DMS53 treated with DMSO at 0.1 percent for 48 hours (cell line): ENCODE results near the gene RTN4.
A peak's percentile ranks its signal among the peaks of the same experiment; 100 is the strongest.
"Not testable (repeated sequence)": the region's sequence is repeated elsewhere in the genome, so short reads cannot be mapped to it uniquely, and the experiment has no call there.

ENCODE experiments used
- DNase-seq: peaks from one replicate; lab custom pipeline; 2025; ENCODE audit not compliant: unreplicated experiment; lab: John Stamatoyannopoulos, UW

Gene RTN4

DNA sequence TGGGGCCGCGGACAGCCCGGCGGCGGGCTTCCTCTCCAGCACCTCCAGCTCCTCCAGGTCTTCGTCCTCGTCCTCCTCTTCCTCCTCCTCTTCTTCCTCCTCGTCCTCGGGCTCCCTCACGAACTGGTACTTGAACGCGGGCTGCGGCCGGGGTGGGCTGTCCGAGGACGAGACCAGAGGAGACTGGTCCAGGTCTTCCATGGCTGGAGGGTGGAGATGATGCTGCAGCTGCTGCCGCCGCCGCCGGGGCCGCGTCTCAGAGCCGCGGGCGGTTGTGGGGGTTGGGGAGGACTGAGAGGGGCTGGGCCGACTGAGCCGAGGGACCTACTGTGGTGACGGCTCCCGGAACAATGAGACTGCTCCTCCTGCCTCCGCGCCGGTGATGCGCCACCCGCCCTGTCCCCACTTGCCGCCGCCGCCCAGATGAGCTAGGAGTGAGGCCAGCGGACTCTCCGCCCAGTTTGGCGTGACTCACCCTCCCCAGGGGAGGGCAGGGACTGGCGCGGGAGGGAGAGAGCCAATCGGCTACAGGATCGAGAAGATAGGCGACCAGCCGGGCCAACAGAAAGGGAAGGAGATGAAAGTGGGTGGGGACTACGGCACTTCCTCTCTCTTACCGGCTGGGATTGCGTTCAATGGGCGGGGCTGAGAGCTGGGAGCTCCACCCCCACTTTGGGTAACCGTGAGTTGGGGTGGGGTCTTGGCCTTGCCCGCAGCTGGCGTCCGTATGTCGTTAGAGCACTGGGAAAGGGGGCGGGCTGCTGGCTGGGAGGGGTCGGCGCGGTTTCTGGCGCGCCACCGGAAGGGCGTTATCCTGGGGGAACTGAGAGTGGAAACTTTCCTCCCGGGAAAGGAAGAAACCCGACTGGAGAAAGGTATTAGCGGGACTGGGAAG, at the start of gene RTN4:
RTN4 (minus strand) TSS at position 352 of the 895 bp plus-strand sequence; CDS start at position 201, 151 bp downstream.
- peak; percentile 98 for DNase-seq

GRCh38 chr2:55099493-55099877, 49.2 kb upstream of the RTN4 start:
- no peak for DNase-seq

DNA sequence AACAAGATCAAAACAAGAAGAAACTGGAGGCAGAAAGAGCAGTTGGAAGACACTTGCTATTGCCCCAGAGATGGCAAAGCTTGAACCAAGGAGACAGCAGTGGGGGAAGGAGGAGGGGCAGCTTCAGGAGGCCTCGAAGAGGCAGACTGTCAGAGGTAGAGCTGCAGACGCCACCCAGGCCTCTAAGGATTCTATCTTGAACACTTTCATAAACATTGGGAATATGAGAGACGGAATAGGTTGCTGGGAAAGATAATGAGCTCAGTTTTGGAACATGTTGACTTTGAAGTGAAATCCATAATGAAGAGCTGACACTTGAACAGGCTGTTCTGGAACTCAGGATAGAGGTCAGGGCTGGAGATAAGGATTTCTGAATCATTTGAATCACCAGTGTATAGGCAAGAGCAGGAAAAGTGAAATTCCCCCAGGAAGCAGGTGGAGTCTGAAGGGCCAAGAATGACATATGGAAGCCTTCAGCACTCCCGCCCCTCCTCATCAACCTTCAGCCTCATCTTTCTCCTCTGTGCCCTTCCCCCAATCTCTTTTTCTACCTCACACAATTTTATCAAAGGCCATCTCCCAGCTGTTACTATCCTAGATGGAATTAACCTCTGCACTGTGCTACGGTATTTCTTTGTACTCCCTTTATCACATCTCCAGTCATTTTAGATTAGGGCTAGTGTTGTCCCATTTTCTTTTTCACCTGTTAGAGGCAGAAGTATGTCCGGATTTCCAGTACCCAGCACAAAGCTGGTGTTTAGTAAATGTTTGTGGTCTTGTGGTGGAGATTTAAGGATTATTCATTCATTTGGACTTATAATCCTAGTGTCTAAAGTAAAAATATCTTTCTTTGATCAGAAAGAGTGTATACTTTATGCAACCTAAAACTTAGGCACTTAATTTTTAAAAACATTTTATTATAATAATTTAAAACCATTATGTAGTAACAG, 47.5 kb upstream of the RTN4 start:
- peak; percentile 24 for DNase-seq

DNA sequence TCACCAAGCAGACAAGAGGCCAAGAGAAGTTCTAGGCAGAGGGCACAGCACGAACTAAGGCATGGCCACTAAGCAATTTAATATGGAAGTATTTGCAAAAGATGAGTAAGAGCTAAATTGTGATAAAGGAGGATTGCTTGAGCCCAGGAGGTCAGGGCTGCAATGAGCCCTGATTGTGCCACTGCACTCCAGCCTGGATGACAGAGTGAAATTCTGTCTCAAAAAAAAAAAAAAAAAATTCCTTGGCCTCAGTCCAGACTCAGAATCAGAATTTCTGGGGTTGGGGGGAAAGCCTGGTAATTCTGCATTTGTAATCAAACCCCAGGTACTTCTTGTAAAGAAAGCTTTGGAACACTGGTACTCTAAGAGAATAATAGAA, 46.8 kb upstream of the RTN4 start:
- no peak for DNase-seq

GRCh38 chr2:55096586-55096985, 46.3 kb upstream of the RTN4 start:
- no peak for DNase-seq

GRCh38 chr2:55093381-55093780, 43.1 kb upstream of the RTN4 start:
- no peak for DNase-seq

DNA sequence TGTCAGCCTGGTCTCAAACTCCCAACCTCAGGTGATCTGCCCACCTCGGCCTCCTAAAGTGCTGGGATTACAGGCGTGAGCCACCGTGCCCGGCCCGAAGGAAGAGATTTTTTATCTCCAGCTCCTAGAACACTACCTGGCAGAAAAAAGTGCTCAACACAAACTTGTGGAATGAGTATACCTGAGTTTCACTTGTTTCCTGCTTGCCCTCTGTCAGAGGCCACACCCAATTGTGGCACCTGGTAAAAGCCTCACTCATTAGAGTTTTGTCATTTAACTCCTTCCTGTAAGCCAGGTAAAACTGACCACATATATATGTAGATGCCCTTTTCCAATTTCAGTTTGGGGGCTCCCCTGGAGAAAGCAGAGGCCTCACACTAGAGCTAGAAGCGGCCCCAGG, 42.2 kb upstream of the RTN4 start:
- DNase-seq = no peak

GRCh38 chr2:55091681-55092080, 41.4 kb upstream of the RTN4 start:
- DNase-seq = not testable (repeated sequence)

GRCh38 chr2:55090702-55091101, 40.5 kb upstream of the RTN4 start:
- DNase-seq = no peak

DNA sequence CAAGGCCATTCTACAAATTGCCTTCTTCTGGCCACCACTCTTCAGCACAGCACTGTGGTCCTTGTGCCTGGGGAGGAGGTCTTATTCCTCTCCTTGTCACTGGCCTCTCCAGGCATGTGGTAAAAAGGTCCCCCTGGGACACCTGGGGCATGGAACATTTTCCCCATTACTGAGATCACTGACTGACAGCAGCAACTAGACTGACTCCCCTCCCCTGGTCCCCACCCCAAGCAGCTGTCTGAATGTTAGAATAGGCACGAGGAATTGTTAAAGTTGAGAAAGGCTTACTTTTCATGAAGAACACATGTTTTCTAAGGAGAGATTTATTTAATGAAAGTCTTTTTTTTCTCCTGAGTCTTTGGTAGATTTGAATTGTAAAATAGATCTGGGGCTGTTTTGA, 39.5 kb upstream of the RTN4 start:
- DNase-seq = no peak

- no peak for DNase-seq
These were observed 38.1 kb upstream of the RTN4 start for GRCh38 chr2:55088400-55088799.

DNA sequence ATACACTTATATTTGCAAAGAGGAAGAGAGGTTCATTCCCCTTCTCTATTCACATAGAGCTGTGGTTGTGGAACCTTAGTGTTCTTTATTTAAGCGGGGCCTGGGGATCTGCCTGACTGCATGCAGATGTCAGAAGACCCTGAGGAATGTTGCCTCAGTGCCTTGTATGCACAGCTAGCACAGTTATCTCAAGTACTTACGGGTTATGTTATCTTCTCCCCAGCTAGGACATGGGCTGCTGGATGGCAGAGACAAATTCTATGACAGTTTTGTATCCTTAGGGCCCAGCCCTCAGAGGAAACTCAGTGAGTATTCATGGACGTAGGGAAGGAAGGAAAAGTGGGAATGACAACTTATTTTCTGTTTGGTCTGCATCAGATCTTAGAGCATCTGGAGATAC, 37.7 kb upstream of the RTN4 start:
- no peak for DNase-seq

DNA sequence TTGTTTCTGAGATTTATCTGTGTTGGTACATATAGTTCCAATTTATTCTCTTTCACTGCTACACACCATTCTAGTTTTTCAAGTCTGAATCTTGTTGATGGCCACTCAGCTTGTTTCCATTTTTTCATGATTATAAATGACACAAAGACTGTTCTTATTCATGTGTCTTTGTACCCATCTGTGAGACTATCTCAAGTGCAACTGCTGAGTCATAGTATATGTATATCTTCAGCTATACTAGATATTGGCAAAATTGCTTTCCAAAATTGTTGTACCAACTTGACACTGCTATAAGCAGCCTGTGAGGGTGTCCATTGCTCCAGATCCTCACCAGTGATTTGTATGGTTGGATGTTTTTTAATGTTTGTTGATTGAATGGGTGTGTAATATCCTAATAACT, 37.2 kb upstream of the RTN4 start:
- DNase-seq = peak; percentile 6

DNA sequence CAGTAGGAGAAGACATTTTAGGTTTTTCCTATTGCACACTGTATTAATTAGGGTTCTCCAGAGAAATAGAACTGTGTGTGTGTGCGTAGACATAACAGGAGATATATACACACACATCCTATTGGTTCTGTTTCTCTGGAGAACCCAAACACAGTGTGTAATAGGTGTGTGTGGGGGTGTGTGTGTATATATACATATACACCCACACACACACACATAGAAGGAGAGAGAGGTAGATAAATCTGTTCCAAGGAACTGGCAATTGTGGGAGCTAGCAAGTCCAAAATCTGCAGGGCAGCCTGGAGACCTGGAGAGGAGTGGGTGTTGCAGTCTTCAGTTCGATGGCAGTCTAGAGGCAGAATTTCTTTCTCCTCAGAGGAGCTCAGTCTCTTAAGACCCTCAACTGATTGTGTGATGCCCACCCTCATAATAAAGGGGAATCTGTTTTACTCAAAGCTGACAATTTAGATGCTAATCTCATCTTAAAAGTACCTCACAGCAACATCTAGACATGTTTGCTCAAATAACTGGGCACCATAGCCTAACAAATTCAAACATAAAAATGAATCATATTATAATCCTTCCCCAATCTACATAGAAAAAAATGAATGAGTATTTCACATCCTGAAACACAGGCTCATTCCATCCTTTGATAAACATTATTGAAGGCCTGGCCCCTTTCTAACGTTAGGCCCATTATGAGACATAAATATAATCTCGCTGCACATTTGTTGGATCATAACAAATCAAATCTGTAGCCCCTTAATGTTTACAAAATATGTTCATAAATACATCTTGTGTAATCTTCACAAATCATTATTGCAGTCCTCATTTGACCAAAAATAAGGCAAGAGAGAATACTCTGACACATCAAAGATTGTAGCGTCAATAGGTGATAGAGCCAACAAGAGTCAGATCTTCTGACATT, 35.1 kb upstream of the RTN4 start:
- DNase-seq = no peak

DNA sequence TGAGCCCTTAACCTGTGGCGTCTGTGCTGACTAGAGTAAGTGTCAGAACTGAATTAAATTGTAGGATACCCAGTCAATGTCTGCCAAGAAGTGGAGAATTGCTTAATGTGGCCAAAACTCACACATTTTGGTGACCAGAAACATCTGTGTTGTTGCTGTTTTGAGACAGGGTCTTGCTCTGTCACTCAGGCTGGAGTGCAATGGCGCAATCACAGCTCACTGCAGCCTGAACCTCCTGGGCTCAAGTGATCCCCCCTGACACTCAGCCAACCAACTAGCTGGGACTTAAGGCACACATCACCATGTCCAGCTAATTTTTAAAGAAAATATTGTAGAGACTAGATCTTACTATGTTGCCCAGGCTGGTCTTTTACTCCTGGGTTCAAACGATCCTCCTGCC, 34.4 kb upstream of the RTN4 start:
- DNase-seq = no peak

GRCh38 chr2:55080204-55080738, 30.0 kb upstream of the RTN4 start:
- DNase-seq = no peak

GRCh38 chr2:55078956-55079355, 28.7 kb upstream of the RTN4 start:
- no peak for DNase-seq

GRCh38 chr2:55076721-55077120, 26.5 kb upstream of the RTN4 start:
- DNase-seq = no peak

DNA sequence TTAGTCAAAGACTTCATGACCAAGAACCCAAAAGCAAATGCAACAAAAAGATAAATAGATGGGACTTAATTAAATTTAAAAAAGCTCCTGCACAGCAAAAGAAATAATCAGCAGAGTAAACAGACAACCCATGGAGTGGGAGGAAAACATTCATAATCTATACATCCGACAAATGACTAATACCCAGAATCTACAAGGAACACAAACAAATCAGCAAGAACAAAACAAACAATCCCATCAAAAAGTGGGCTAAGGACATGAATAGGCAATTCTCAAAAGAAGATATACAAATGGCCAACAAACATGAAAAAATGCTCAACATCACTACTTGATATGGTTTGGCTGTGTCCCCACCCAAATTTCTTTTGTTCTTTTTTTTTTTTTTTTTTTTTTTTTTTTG, 25.8 kb upstream of the RTN4 start:
- not testable (repeated sequence) for DNase-seq
